Rectal smooth muscle tissue (tissue), 1 donor: ENCODE data around the gene PTGES3.
A peak's percentile ranks its signal among the peaks of the same experiment; 100 is the strongest.
"Not testable (repeated sequence)": the region's sequence is repeated elsewhere in the genome, so short reads cannot be mapped to it uniquely, and the experiment has no call there.

Source experiments
- H3K27ac ChIP-seq: one replicate; pipeline ENCODE4 v1.7.0; 2013; ENCODE audit warnings: low read depth, low read length, inconsistent platforms
- H3K27me3 ChIP-seq: one replicate; pipeline ENCODE4 v1.7.0; 2013; ENCODE audit warnings: low read length; ENCODE audit not compliant: control insufficient read depth, insufficient read depth
- H3K36me3 ChIP-seq: one replicate; pipeline ENCODE4 v1.7.0; 2013; ENCODE audit warnings: low read length; ENCODE audit not compliant: control insufficient read depth, insufficient read depth
- H3K4me1 ChIP-seq: one replicate; pipeline ENCODE4 v1.7.0; 2013; ENCODE audit warnings: low read length; ENCODE audit not compliant: control insufficient read depth, insufficient read depth
- H3K4me3 ChIP-seq: one replicate; pipeline ENCODE4 v1.7.0; 2013; ENCODE audit warnings: low read length
- H3K9ac ChIP-seq: one replicate; pipeline ENCODE4 v1.7.0; 2013; ENCODE audit warnings: low read length

The PTGES3 gene

DNA sequence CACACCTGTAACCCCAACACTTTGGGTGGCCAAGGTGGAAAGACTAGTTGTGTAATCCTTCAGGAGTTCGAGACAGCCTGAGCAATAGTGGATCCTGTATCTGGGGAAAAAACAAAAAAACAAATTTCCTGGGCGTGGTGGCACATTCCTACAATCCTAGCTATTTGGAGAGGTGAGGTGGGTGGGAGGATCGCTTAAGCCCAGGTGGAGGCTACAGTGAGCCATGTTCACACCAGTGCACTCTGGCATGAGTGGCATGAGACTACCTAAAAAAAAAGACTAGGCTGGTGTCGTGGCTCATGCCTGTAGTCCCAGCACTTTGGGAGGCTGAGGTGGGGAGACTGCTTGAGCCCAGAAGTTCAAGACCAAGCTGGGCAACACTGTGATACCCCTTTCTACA is 17.2 kb downstream of the PTGES3 start:
- no peak overlapping the region for H3K4me3 ChIP-seq
- H3K27me3 ChIP-seq = no peaks in the 10 kb centered on the region
- peaks cover 18% of the 10 kb centered on the region for H3K36me3 ChIP-seq
- no peaks in the 10 kb centered on the region for H3K4me1 ChIP-seq
- no peak overlapping the region for H3K27ac ChIP-seq
- no peak overlapping the region for H3K9ac ChIP-seq

DNA sequence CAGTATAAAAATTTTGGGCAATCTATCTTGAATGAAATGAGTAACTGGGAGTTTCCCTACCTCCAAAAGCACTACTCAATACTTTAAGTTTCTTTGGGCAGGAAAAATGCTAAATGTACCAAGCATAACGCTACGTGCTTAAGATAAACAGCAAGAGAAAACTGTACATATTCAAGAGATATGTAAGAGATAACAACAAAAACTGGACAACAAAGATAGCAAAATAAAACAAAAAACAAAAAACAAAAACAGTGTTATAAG is 20.0 kb downstream of the PTGES3 start:
- no peaks in the 10 kb centered on the region for H3K27me3 ChIP-seq
- peaks cover 22% of the 10 kb centered on the region for H3K36me3 ChIP-seq

DNA sequence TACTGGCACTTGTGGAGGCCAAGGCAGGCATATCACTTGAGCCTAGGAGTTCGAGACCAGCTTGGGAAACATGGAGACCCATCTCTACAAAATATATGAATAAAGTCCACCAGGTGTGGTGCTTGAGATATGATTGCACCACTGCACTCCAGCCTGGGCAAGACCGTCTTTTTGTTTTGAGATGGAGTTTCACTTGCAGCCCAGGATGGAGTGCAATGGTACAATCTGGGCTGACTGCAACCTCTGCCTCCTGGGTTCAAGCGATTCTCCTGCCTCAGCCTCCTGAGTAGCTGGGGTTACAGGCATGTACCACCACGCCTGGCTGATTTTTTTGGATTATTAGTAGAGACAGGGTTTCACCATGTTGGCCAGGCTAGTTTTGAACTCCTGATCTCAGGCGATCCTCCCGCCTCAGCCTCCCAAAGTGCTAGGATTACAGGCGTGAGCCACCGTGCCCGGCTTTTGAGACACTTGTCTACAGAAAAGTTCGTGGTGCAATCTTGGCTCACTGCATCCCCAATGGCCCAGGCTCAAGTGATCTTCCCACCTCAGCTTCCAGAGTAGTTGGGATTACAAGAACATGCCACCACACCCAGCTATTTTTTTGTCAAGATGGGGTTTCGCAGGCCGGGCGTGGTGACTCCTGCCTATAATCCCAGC is 26.0 kb downstream of the PTGES3 start:
- H3K27me3 ChIP-seq = no peaks in the 10 kb centered on the region
- H3K4me3 ChIP-seq = no peak overlapping the region
- H3K9ac ChIP-seq = no peak overlapping the region
- peaks cover 12% of the 10 kb centered on the region for H3K36me3 ChIP-seq
- H3K4me1 ChIP-seq = no peaks in the 10 kb centered on the region
- H3K27ac ChIP-seq = no peak overlapping the region

More for the DNA sequence above, 20.0 kb downstream of the PTGES3 start:
- no peaks in the 10 kb centered on the region for H3K4me1 ChIP-seq
- H3K4me3 ChIP-seq = no peak overlapping the region
- no peak overlapping the region for H3K9ac ChIP-seq
- no peak overlapping the region for H3K27ac ChIP-seq

DNA sequence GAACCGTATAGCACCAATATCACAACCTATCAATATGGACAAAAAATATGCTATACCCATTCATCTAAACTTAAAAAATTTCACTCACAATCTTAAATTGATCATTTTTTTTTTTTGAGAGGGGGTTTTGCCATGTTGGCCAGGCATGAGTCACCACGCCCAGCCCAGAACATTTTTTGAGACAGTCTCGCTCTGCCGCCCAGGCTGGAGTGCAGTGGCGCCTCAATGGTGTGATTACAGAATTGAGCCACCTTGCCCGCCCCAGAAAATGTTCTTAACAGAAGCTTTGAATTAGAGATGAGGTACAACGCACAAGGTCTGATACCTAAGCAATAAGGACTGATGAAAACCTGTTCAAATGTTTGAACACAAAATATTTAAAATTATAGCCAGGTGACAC is 26.5 kb downstream of the PTGES3 start:
- peaks cover 9% of the 10 kb centered on the region for H3K36me3 ChIP-seq
- H3K9ac ChIP-seq = no peak overlapping the region
- H3K4me1 ChIP-seq = no peaks in the 10 kb centered on the region
- no peak overlapping the region for H3K27ac ChIP-seq
- no peak overlapping the region for H3K4me3 ChIP-seq
- no peaks in the 10 kb centered on the region for H3K27me3 ChIP-seq

DNA sequence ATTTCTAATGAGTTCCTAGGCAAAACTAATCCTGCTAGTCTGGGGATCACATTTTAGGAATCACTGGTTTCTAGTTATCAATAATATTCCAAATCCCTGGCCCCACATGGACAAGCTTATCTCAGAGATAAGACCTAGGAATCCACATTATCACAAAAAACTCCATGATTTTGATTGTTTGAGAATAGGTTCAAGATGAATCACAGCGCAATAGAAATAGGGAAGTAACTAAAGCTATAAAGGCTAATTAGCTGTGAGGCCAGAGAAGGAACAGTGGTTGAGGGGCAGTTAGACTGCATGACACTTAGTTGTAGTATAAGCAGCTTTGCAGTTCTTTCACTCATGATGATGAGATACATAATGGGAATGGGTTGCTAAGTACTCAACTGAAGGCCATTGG is 29.2 kb downstream of the PTGES3 start:
- Histone ChIP-seq H3K4me1 (no peaks in the 10 kb centered on the region), H3K36me3 (peaks cover 2% of the 10 kb centered on the region), H3K27me3 (no peaks in the 10 kb centered on the region), H3K27ac (no peak overlapping the region), H3K9ac (no peak overlapping the region), H3K4me3 (no peak overlapping the region)

DNA sequence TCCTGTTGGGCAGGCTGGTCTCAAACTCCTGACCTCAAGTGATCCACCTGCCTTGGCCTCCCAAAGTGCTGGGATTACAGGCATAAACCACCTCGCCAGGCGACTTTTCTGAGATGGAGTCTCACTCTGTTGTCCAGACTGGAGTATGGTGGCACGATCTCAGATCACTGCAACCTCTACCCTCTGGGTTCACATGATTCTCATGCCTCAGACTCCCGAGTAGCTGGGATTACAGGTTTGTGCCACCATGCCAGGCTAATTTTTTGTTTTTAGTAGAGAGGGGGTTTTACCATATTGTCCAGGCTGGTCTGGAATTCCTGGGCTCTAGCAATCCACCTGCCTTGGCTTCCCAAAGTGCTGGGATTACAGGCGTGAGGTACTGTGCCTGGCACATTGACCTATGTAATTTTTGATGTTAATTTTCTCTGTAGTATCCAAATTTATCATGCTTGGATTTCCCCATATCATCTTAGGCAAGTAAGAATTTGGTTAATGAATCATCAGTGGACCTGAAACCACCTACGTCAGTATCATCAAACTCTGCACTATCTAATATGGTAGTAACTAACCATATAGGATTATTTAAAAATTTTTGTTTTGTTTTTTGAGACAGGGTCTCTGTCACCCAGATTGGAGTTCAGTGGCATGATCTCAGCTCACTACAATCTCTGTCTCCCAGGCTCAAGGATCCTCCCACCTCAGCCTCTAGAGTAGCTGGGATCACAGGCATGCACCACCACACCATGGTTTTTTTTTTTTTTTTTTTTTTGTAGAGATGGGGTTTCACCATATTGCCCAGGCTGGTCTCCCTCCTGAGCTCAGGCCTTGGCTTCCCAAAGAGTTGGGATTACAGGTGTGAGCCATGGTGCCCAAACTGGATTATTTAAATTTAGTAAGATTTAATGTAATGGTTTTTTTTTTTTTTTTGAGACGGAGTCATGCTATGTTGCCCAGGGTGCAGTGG is 30.4 kb downstream of the PTGES3 start:
- no peak overlapping the region for H3K9ac ChIP-seq
- H3K27ac ChIP-seq = no peak overlapping the region
- H3K4me3 ChIP-seq = no peak overlapping the region
- H3K4me1 ChIP-seq = no peaks in the 10 kb centered on the region
- H3K36me3 ChIP-seq = no peaks in the 10 kb centered on the region
- H3K27me3 ChIP-seq = no peaks in the 10 kb centered on the region

DNA sequence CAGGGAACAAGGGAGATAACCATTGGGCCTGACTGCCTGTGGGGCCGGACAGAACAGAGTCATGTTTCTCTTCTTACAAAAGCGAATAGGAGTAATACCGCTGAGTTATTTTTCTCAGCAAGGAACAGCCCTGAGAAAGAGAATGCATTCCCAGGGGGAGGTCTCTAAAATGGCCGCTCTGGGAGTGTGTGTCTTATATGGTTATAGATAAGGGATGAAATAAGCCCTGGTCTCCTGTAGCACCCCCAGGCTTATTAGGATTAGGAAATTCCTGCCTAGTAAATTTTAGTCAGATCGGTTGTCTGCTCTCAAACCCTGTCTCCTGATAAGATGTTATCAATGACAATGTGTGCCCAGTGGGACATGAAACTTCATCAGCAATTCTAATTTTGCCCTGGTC is 34.3 kb downstream of the PTGES3 start:
- not testable (repeated sequence) for H3K36me3 ChIP-seq, H3K27me3 ChIP-seq, H3K4me3 ChIP-seq, H3K4me1 ChIP-seq, H3K9ac ChIP-seq, H3K27ac ChIP-seq

DNA sequence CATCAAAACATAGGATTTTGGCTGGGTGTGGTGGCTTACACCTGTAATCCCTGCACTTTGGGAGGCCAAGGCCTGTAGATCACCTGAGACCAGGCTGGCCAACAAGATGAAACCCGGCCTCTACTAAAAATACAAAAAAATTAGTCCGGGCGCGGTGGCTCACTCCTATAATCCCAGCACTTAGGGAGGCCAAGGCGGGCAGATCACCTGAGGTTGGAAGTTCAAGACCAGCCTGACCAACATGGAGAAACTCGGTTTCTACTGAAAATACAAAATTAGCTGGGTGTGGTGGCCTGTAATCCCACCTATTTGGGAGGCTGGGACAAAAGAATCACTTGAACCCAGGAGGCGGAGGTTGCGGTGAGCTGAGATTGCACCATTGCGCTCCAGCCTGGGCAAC is 40.1 kb downstream of the PTGES3 start:
- not testable (repeated sequence) for H3K9ac ChIP-seq, H3K4me3 ChIP-seq, H3K4me1 ChIP-seq, H3K27me3 ChIP-seq, H3K27ac ChIP-seq
- peaks cover 14% of the 10 kb centered on the region for H3K36me3 ChIP-seq

DNA sequence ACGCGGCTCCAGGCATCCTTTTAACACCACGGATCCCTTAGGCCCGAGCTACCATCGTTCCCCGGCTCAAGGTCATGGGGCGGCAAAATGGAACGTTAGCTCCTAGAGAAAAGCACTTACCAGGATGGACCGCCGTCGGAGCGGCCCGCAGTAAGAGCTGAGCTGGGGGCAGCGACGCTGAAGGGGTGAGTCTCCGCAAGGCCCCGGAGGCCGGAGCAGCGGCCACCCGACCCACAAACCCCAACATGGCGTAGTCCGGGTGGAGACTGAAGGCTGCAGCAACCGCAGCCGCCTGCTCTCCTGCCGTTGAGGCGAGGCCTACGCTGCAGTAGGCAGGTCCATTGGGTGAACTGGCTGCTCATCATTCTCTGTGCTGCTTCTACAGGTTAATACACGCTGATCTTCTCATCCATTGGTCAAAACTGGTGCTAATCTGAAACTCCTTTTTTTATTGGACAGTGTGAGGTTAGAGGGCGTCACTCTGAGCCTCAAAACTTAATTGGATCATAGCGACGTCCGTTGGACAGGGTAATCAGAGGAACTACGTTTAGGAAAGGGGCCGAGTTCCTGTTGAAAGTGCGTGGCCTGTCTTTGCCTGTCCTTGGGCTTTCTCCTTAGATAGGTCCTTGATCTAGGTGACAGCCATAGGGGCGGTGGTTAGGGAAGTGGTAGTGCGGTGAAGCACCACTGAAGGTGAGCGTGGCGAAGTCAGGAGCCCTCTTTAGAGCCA is 42.2 kb downstream of the PTGES3 start, which contains the start of gene ATP5F1B:
ATP5F1B (minus strand) TSS at position 268 of the 730 bp plus-strand sequence; CDS start at position 247, 21 bp downstream.
- H3K27me3 ChIP-seq = no peaks in the 10 kb centered on the region
- peaks cover 6% of the 10 kb centered on the region for H3K4me1 ChIP-seq
- H3K9ac ChIP-seq = peak within 1 kb of the TSS; percentile 98
- peaks cover 30% of the 10 kb centered on the region for H3K36me3 ChIP-seq
- peak within 1 kb of the TSS; percentile 100 for H3K4me3 ChIP-seq
- H3K27ac ChIP-seq = peak within 1 kb of the TSS; percentile 99

DNA sequence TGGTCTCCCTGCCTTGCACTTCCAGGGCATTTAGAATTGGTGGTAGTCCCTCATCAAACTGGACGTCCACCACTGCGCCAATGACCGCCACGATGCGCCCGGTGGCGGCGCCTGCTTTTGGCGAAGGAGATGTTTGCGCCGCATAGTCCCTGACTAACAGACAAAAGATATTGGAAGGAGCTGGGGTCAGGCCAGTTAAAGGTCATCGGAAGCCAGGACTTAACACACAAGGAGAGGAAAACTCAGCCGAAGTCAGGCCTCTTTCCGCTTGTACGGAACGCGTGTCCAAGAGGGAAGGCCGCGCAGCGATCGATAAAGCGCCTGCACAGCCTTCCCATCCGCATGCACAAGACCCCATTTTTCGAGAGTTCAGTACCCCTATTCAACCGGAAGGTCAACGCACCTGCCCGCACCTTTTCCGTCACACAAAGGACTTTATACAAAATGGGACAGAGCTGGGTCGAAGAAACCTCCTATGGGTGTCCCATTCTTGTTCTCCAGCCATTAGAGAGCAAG is 42.8 kb downstream of the PTGES3 start:
- Histone ChIP-seq H3K36me3 (peaks cover 30% of the 10 kb centered on the region), H3K27ac (peak overlapping the region; percentile 99), H3K9ac (peak overlapping the region; percentile 98), H3K4me1 (peaks cover 6% of the 10 kb centered on the region), H3K27me3 (no peaks in the 10 kb centered on the region), H3K4me3 (peak overlapping the region; percentile 100)

DNA sequence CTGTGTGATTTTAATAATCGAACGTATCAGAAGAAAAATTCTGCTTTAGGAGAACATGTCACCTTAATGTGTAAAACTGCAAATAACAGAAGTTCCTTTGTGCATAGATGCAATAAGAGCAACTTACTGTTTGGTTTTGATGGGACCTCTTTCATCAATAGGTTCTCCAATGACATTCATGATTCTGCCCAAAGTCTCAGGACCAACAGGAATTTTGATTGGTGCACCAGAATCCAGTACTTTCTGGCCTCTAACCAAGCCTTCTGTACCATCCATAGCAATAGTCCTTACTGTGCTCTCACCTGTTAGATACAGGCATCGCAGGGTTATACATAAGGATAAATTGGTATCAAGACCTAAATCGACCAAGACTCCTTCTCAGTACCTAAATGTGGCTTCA is 43.4 kb downstream of the PTGES3 start:
- H3K9ac ChIP-seq = peak overlapping the region; percentile 98
- peaks cover 33% of the 10 kb centered on the region for H3K36me3 ChIP-seq
- H3K27me3 ChIP-seq = no peaks in the 10 kb centered on the region
- H3K27ac ChIP-seq = peak overlapping the region; percentile 99
- H3K4me1 ChIP-seq = peaks cover 6% of the 10 kb centered on the region
- H3K4me3 ChIP-seq = peak overlapping the region; percentile 100

DNA sequence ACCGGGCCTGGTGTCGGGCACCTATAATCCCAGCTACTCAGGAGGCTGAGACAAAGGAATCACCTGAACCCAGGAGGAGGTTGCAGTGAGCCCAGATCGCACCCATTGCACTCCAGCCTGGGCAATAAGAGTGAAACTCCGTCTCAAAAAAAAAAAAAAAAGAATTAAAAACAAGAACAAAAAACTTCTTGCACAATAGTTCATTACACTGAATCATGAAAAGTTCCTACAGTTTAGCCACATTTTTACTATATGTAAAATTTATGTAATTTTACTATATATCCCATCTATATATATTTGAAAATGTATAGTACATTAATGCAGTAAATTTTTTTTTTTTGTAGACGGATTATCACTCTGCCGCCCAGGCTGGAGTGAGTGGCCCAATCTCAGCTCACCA is 46.9 kb downstream of the PTGES3 start:
- no peak overlapping the region for H3K9ac ChIP-seq
- H3K27ac ChIP-seq = no peak overlapping the region
- no peak overlapping the region for H3K4me3 ChIP-seq
- H3K36me3 ChIP-seq = peaks cover 53% of the 10 kb centered on the region
- peaks cover 13% of the 10 kb centered on the region for H3K4me1 ChIP-seq
- no peaks in the 10 kb centered on the region for H3K27me3 ChIP-seq
